ENCODE results near the gene NWD2.
"Not testable (repeated sequence)": the region's sequence is repeated elsewhere in the genome, so short reads cannot be mapped to it uniquely, and the experiment has no call there.

Gene NWD2

DNA sequence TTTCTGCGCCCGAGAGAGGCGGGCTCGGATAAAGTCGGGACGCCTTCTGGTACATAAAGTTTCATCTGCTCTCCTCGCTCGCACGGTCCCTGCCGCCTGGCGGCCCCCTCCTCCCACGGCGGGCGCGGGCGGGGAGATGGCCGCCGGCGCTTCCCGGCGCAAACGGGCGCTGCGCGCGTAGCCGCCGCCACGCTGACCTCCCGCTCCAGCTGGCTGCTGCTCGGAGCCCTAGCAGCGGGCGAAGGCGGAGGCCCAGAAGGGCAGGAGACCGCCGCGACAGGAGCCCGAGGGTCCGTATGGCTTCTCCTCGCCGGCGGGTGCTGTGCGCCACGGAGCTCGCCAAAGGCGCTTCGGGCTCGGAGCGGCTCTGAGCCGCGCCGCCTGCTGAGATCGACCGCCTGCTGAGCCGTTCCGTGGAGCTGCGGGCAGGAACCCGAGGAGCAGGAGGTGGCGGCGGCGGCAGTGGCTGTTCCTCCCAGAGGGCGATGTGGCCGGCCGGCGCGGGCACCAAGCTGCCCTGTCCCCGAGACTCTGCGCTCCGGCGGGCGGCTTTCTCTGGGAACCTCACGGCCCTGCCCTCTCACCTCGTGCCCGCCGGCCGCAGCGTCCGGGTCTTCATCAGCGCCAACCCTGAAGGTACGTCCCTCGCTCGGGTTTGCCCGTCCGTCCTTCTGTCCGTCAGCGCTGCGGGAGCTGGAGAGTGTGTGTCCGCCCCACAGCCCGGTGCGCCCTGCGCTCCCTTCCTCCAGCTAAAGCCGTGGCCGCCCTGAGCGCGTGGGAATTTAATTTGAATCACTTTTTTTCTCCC, at the start of gene NWD2:
TSS of gene NWD2 (plus strand) at position 161 of the 808 bp plus-strand sequence. CDS start at position 486, 325 bp downstream.
- DNase-seq, result no peak

DNA sequence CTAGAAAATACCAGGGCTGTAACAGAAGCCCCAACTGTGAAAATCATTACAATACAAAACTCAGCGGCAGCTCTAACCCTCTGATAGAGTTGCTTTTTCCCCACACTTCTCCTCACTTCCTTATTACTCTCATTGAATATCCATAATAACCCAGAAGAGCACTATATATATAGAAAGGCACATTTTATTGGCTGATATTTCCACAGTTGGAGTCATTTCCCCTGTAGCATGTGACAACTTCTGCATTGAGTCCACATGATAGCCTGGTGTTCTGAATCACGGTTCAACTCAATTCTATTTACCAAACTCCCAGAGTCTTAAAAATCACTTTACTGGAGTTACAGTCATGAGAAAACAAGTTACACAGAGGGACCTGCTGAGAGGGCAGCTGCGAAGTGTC, 46.6 kb upstream of the NWD2 start:
- no peak for DNase-seq

DNA sequence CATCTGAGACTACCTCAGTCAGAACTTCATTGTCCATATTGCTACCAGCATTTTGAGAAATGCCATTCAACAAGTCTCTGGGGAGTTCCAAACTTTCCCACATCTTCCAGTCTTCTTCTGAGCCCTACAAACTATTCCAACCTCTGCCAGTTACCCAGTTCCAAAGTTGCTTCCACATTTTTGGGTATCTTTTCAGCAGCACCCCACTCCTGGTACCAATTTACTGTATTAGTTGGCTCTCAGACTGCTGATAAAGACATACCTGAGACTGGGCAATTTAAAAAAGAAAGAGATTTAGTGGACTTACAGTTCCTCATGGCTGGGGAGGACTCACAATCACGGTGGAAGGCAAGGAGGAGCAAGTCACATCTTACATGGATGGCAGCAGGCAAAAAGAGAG, 39.8 kb upstream of the NWD2 start:
- DNase-seq, result not testable (repeated sequence)

- no peak for DNase-seq
Measured at GRCh38 chr4:37216209-37216608, 28.3 kb upstream of the NWD2 start.

DNA sequence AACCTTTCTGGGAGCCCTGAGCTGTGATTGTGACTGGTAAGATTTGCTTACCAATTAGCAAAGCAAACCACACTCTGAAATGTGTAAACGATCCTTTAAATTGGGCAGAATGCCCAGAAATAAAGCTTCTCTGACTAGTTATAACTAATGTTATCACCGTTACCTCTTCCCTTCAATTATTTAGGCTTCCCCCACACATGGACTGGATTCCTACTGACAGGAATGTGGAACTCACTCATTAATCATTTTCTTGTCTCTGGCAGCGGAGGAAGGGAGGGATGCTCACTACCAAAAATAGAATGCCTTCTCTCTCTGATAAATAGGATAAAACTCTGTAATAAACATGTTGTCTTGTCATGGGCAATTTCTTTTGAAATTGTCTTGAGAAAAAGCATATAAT, 25.3 kb upstream of the NWD2 start:
- DNase-seq, result no peak

DNA sequence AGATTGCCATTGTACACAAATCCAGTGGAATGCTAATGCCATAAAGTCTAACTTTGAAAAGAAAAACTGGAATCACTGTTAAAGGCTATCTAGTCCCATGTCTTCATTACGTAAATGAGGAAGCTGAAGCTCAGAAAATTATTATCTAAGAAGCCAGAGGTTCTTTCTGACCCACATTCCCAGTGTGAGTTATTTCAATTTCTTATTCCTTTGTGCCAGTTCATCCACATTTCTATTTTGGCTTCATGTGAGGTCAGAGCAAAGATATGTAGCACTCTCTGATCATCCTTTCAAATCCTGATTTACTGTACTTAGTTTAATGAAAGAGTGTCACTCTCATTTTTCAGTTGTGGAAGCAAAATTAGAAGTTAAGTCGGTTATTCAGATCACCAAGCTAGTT, 24.6 kb upstream of the NWD2 start:
- DNase-seq, result no peak

DNA sequence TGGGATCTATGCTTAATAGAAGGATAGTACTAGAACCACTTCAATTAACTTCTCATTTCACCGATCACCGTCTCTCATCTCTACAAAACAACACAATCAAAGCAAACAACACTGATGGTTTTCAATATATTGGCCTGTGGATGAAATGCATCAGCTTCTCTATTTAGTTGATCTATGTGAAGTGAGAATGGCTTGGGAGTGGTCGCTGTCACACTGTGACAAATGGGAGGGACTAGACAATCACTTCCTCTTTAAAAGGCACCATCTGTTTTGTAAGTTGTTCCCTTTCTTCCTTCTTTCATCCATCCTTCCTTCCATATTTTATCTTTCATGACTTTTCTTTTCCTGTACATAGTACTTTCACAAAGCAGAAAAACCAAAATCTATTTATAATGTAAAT, 23.9 kb upstream of the NWD2 start:
- no peak for DNase-seq

- DNase-seq, result no peak
Measured at GRCh38 chr4:37223732-37224131, 20.8 kb upstream of the NWD2 start.

DNA sequence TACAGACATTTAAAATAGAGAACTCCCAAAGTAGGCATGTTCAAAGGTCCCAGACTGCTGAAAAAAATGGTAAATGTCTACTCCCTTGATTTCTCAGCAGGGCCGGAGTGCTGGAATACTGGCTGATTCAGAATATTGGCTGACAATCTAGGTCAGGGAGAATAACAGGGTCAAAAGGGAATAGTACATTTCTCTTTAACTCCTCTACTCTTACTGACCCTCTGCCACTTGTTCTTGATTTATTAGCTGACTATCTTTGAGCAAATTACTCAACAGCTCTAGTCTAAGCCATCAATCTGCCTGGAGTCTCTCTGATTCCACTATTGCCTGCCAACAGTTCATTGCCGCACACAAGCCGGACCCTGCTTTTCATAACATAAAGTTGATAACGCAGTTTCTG, 19.7 kb upstream of the NWD2 start:
- no peak for DNase-seq

DNA sequence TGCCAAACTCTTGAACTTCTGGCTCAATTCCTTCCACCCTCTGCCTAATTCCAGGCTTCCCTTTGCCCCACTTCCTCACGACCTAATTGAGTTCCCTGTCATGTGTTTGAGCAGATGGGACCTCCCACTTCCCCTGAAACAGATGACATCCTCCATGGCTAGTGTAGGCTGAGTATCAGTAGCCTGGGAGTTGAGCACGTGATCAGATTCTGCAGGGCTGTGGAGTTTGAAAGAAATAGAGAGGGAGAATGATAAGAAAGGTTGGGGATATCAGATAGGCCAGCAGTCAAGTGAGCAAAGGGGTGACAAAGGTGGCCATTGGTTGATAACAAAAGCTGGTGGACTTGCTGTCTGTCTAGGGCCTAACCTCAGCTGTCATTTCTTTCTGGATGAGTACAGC, 18.8 kb upstream of the NWD2 start:
- DNase-seq, result no peak

GRCh38 chr4:37232315-37232714, 12.2 kb upstream of the NWD2 start:
- DNase-seq, result no peak

GRCh38 chr4:37236165-37236564, 8.4 kb upstream of the NWD2 start:
- DNase-seq, result no peak

DNA sequence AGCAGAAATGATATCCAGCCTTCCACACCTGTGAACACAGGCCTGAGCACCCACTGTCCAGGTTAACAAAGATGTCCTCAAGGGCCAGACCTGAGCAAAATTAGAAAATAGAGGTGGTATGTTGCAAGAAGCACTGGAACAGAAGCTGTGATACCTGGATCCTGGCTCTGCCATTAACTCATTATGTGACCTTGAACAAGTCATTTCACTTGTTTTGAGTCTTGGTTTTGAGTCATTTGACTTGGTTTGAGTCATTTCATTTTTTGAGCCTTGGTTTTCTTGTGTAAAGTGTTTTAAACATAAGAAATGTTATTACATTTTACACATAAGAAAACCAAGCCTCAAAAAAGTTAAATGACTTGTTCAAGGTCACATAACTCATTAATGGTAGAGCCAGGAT, 2.9 kb upstream of the NWD2 start:
- DNase-seq, result no peak

- no peak for DNase-seq
Measured at GRCh38 chr4:37243051-37243450, 1.5 kb upstream of the NWD2 start.

- DNase-seq, result no peak
Measured at GRCh38 chr4:37243722-37244582, 591 bp upstream of the NWD2 start.

GRCh38 chr4:37245391-37245954, 930 bp downstream of the NWD2 start:
- no peak for DNase-seq

- DNase-seq, result no peak
Measured at GRCh38 chr4:37246891-37247290, 2.3 kb downstream of the NWD2 start.

GRCh38 chr4:37258221-37258620, 13.7 kb downstream of the NWD2 start:
- DNase-seq, result no peak

GRCh38 chr4:37268319-37268718, 23.8 kb downstream of the NWD2 start:
- DNase-seq, result no peak

DNA sequence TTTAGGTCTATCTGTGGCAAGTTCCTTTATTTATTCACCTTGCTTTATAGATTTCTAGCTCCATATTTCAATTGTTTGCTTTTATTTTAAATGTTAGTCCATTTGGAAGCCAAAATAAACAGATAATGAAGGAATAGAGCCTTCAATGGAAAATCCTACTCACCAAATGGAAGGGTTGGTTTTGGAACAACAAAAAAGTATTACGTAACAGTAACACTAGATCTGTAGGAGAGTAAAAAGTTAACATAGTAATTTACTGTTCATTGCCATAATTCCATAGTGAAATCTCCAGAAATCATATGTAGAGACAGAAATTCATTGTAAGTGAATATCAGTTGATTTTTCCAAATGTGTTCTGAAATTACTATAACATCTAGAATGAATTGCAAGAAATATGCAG, 34.6 kb downstream of the NWD2 start:
- no peak for DNase-seq

- DNase-seq, result no peak
Measured at GRCh38 chr4:37279894-37280592, 35.5 kb downstream of the NWD2 start.

GRCh38 chr4:37299468-37299867, 54.9 kb downstream of the NWD2 start:
- no peak for DNase-seq

DNA sequence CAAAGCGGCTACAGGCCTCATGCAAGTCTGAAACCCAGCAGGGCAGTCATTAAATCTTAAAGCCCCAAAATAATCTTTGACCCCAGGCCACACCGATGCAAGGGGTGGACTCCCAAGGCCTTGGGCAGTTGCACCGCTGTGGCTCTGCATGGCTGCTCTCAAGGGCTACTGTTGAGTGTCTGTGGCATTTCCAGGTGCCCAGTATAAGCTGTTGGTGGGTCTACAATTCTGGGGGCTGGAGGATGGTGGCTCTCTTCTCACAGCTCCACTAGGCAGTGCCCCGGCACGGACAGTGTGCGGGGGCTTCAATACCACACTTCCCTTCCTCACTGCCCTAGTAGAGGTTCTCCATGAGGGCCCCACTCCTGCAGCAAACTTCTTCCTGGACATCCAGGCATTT, 60.1 kb downstream of the NWD2 start:
- DNase-seq, result no peak
